HG02970 (cell line): ENCODE results near the gene PAWR.
"Not testable (repeated sequence)": the region's sequence is repeated elsewhere in the genome, so short reads cannot be mapped to it uniquely, and the experiment has no call there.

Experiments used
- ATAC-seq: cut with Tn5 transposase; IDR thresholded peaks from one replicate; pipeline ENCODE4 v1.9.1; 2021; ENCODE audit warnings: mild to moderate bottlenecking, moderate library complexity, moderate number of reproducible peaks; ENCODE audit not compliant: unreplicated experiment, low FRiP score

The PAWR gene

GRCh38 chr12:79597910-79598309, 92.9 kb downstream of the PAWR start:
- no peak for ATAC-seq

GRCh38 chr12:79596719-79597350, 93.9 kb downstream of the PAWR start:
- no peak for ATAC-seq

GRCh38 chr12:79595273-79595672, 95.5 kb downstream of the PAWR start:
- no peak for ATAC-seq

GRCh38 chr12:79592865-79593264, 97.9 kb downstream of the PAWR start:
- no peak for ATAC-seq

- no peak for ATAC-seq
Observed at GRCh38 chr12:79591988-79592387, 98.8 kb downstream of the PAWR start.

- no peak for ATAC-seq
Observed at GRCh38 chr12:79590751-79591150, 100.0 kb downstream of the PAWR start.

GRCh38 chr12:79587368-79587767, 103.4 kb downstream of the PAWR start:
- no peak for ATAC-seq

- no peak for ATAC-seq
Observed at GRCh38 chr12:79585147-79585546, 105.6 kb downstream of the PAWR start.

- no peak for ATAC-seq
Observed at GRCh38 chr12:79573820-79574219, 116.9 kb downstream of the PAWR start.

GRCh38 chr12:79569679-79570078, 121.1 kb downstream of the PAWR start:
- ATAC-seq = no peak

- no peak for ATAC-seq
Observed at GRCh38 chr12:79567175-79567563, 123.6 kb downstream of the PAWR start.

- ATAC-seq = no peak
Observed at GRCh38 chr12:79566452-79567174, 124.2 kb downstream of the PAWR start.

GRCh38 chr12:79564727-79565350, 125.9 kb downstream of the PAWR start:
- ATAC-seq = not testable (repeated sequence)

- ATAC-seq = no peak
Observed at GRCh38 chr12:79563021-79563740, 127.6 kb downstream of the PAWR start.

GRCh38 chr12:79561401-79562132, 129.2 kb downstream of the PAWR start:
- no peak for ATAC-seq

GRCh38 chr12:79560225-79560889, 130.4 kb downstream of the PAWR start:
- ATAC-seq = no peak

GRCh38 chr12:79559591-79559990, 131.2 kb downstream of the PAWR start:
- ATAC-seq = no peak

- no peak for ATAC-seq
Observed at GRCh38 chr12:79558924-79559469, 131.8 kb downstream of the PAWR start.

GRCh38 chr12:79557690-79558315, 133.0 kb downstream of the PAWR start:
- ATAC-seq = no peak
